GM12878 (cell line): ENCODE results near the gene SLC9A8. TPM values are rescaled to one million over a fixed set of nuclear protein-coding genes. Genes with fewer than 3 reads are reported as not detected.

Experiments used
- ATAC-seq: fragments of 200-7000 bp; cut with Tn5 transposase; 3 replicates; pipeline ENCODE4 v1.9.1; 2020; ENCODE audit warnings: mild to moderate bottlenecking, moderate library complexity
- BruUV-seq: library from RNA; stranded (reverse); fragments of 400-500 nt; replicated peaks from 2 replicates; lab custom pipeline; 2021; lab: Mats Ljungman, UMichigan
- CTCF ChIA-PET: fragments of 300-600 bp; sonication (Branson Sonifier 250); formaldehyde crosslinking; extraction: SDS; loops from one replicate; lab custom pipeline; 2021; ENCODE audit warnings: inconsistent platforms; lab: Yijun Ruan, JAX
- POLR2A ChIA-PET: fragments of 350-600 bp; formaldehyde crosslinking; extraction: SDS; loops from one replicate; lab custom pipeline; 2021; ENCODE audit warnings: inconsistent platforms; lab: Charles Lee
- RAD21 ChIA-PET: fragments of 300-600 bp; sonication (Branson Sonifier 250); formaldehyde crosslinking; loops from one replicate; lab custom pipeline; 2023; ENCODE audit warnings: antibody characterized with exemption; ENCODE audit not compliant: unreplicated experiment; lab: Charles Lee
- SMC1A ChIA-PET: fragments of 300-600 bp; sonication (Branson Sonifier 250); formaldehyde crosslinking; loops from one replicate; lab custom pipeline; 2023; ENCODE audit not compliant: unreplicated experiment, uncharacterized antibody; lab: Charles Lee
- DNase-seq: peaks from one replicate; pipeline ENCODE4 v3.0.0-alpha.2; 2011; ENCODE audit warnings: low read depth, low spot score
- FAIRE-seq: peaks from 3 replicates; lab custom pipeline; 2011; peaks lifted over from hg19 to GRCh38; lab: Jason Lieb, UNC
- H2AFZ ChIP-seq: 2 replicates; pipeline ENCODE4 v1.6.0; 2011; ENCODE audit warnings: low read depth, low read length, control low read depth; ENCODE audit not compliant: control insufficient read depth
- H3K27ac ChIP-seq: 2 replicates; pipeline ENCODE4 v1.5.1; 2011; ENCODE audit warnings: control low read depth; ENCODE audit not compliant: control insufficient read depth, insufficient read depth
- H3K27me3 ChIP-seq, 2 experiments: replicated peaks in 1 of 2; 2 replicates each; pipeline versions ENCODE4 v1.6.0 to v1.6.1; 2011; ENCODE audit warnings: low read length in 1 of 2; ENCODE audit not compliant: control insufficient read depth in 2 of 2, insufficient read depth in 2 of 2
- H3K36me3 ChIP-seq, 2 experiments: 2 replicates each; pipeline ENCODE4 v1.5.1; 2011; ENCODE audit warnings: low read length in 1 of 2; ENCODE audit not compliant: control insufficient read depth in 2 of 2, insufficient read depth in 2 of 2
- H3K4me1 ChIP-seq: 2 replicates; pipeline ENCODE4 v1.6.1; 2011; ENCODE audit warnings: mild to moderate bottlenecking, low read length, moderate library complexity, mixed read lengths; ENCODE audit not compliant: control insufficient read depth, insufficient read depth
- H3K4me2 ChIP-seq: 2 replicates; pipeline ENCODE4 v1.6.0; 2011; ENCODE audit warnings: control low read depth; ENCODE audit not compliant: control insufficient read depth, insufficient read depth
- H3K4me3 ChIP-seq: fragments of 200-600 bp; sonication (generic); 2 replicates; pipeline ENCODE4 v1.5.1; 2016
- H3K79me2 ChIP-seq: 2 replicates; pipeline ENCODE4 v1.6.0; 2011; ENCODE audit warnings: low read length; ENCODE audit not compliant: control insufficient read depth, insufficient read depth
- H3K9ac ChIP-seq: 2 replicates; pipeline ENCODE4 v1.8.0; 2011; ENCODE audit warnings: low read length, control low read depth, mixed read lengths; ENCODE audit not compliant: control insufficient read depth, insufficient read depth
- H3K9me3 ChIP-seq: replicated peaks from 3 replicates; pipeline ENCODE4 v1.5.1; 2011; ENCODE audit warnings: mild to moderate bottlenecking, low read length; ENCODE audit not compliant: control insufficient read depth, insufficient read depth
- H4K20me1 ChIP-seq: 2 replicates; pipeline ENCODE4 v1.6.0; 2011; ENCODE audit not compliant: control insufficient read depth, insufficient read depth
- CUX1 ChIP-seq: IDR thresholded peaks from 2 replicates; pipeline ENCODE4 v1.6.1; 2012; ENCODE audit warnings: improper control_type of control experiment, low read depth, low read length; ENCODE audit not compliant: insufficient replicate concordance
- E2F4 ChIP-seq: IDR thresholded peaks from 2 replicates; pipeline ENCODE4 v1.6.1; 2012; ENCODE audit warnings: low read depth, low read length, improper control_type of control experiment
- HDGF ChIP-seq: fragments of 450-650 bp; IDR thresholded peaks from 2 replicates; pipeline ENCODE4 v1.6.1; 2016; ENCODE audit warnings: antibody characterized with exemption
- IKZF1 ChIP-seq: fragments of 450-650 bp; conservative IDR thresholded peaks from 2 replicates; pipeline ENCODE4 v1.6.1; 2017; ENCODE audit warnings: antibody characterized with exemption, mild to moderate bottlenecking
- MEF2A ChIP-seq: IDR thresholded peaks from 2 replicates; pipeline ENCODE4 v1.6.1; 2011; ENCODE audit warnings: low read depth, mild to moderate bottlenecking, low read length, moderate library complexity; ENCODE audit not compliant: insufficient read depth
- PBX3 ChIP-seq: IDR thresholded peaks from 2 replicates; pipeline ENCODE4 v1.6.1; 2011; ENCODE audit warnings: mild to moderate bottlenecking, low read depth, low read length, moderate library complexity; ENCODE audit not compliant: insufficient replicate concordance
- POLR2AphosphoS5 ChIP-seq: IDR thresholded peaks from 2 replicates; pipeline ENCODE4 v1.6.1; 2011; ENCODE audit warnings: mild to moderate bottlenecking, low read length, inconsistent platforms
- RAD21 ChIP-seq: IDR thresholded peaks from 2 replicates; pipeline ENCODE4 v1.6.1; 2011; ENCODE audit warnings: mild to moderate bottlenecking, low read depth, low read length, moderate library complexity; ENCODE audit not compliant: insufficient read depth
- STAT3 ChIP-seq: IDR thresholded peaks from 2 replicates; pipeline ENCODE4 v1.6.1; 2011; ENCODE audit warnings: low read depth, low read length, improper control_type of control experiment
- WGBS: methylation state at CpG from one replicate; pipeline ENCODE4 v1.1.6; 2016; ENCODE audit warnings: low lambda C conversion rate; ENCODE audit not compliant: insufficient replicate concordance, insufficient coverage; ENCODE audit errors: missing lambda C conversion rate; 5-methylcytosine and 5-hydroxymethylcytosine counted together
- in situ Hi-C: fragments of 300-500 bp; cut with MboI; formaldehyde crosslinking; loops from 9 replicates; pipeline ENCODE4 v1.14.3; 2018; ENCODE audit warnings: mixed read lengths
- intact Hi-C: fragments of 100-400 bp; cut with micrococcal nuclease; formaldehyde crosslinking; loops from one replicate; pipeline ENCODE4 v1.14.2; 2022; ENCODE audit not compliant: unreplicated experiment
- polyA plus RNA-seq, 11 experiments: library from polyadenylated mRNA; depleted of rRNA in 4 of 11; unstranded in 6 of 11; stranded (reverse) in 5 of 11; fragments of >200 nt; fragmentation: Nextera tagmentation in 4 of 11; fragmentation: Illumina TruSeq in 1 of 11; extraction: Ambion mirVana in 4 of 11; extraction: Trizol in 1 of 11; gene quantifications; 1 replicate in 1 of 11; 2 replicates in 10 of 11; pipeline versions ENCODE4 v1.2.1 to v1.2.3, GENCODE V29; 2011 to 2016; ENCODE audit warnings: inconsistent platforms in 2 of 11, missing spikeins in 2 of 11, low read depth in 1 of 11
- total RNA-seq, 4 experiments: library from RNA; depleted of rRNA in 3 of 4; stranded (reverse); fragments of >200 nt in 3 of 4; fragmentation: Illumina TruSeq in 1 of 4; extraction: Trizol in 1 of 4; gene quantifications; 2 replicates each; pipeline versions ENCODE4 v1.2.1 to v1.2.3, GENCODE V29; 2013 to 2021
- TF ChIP-seq, protein P1 (sequence below): IDR thresholded peaks from 2 replicates; pipeline ENCODE4 v1.6.1; 2011; ENCODE audit warnings: low read depth, low read length, improper control_type of control experiment, borderline replicate concordance
- TF ChIP-seq, protein P2 (sequence below): IDR thresholded peaks from 2 replicates; pipeline ENCODE4 v1.6.1; 2012; ENCODE audit warnings: low read length, inconsistent platforms

SLC9A8 gene
- total and polyA plus RNA-seq, 10 of the 15 experiments (the other 5 are each of a cell fraction or from before 2014, with no cell fraction given) = 0.40 to 15.5 (median 6.5) TPM

- TF ChIP-seq E2F4 (no peak), IKZF1 (no peak), STAT3 (no peak)
- TF ChIP-seq, protein P1, sequence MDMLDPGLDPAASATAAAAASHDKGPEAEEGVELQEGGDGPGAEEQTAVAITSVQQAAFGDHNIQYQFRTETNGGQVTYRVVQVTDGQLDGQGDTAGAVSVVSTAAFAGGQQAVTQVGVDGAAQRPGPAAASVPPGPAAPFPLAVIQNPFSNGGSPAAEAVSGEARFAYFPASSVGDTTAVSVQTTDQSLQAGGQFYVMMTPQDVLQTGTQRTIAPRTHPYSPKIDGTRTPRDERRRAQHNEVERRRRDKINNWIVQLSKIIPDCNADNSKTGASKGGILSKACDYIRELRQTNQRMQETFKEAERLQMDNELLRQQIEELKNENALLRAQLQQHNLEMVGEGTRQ = no peak
These were observed 105.8 kb downstream of the SLC9A8 start (continued) for GRCh38 chr20:49918446-49918845.

- no peak for DNase-seq
- Histone ChIP-seq H3K9me3 (no peaks in the 10 kb centered on the region), H3K27ac (no peak overlapping the region), H3K4me2 (no peak overlapping the region), H3K9ac (no peak overlapping the region), H4K20me1 (no peaks in the 10 kb centered on the region), H3K36me3 (no peaks in the 10 kb centered on the region), H2AFZ (no peak overlapping the region), H3K4me3 (no peak overlapping the region), H3K4me1 (peaks cover 7% of the 10 kb centered on the region), H3K27me3 (no peaks in the 10 kb centered on the region), H3K79me2 (peaks cover 15% of the 10 kb centered on the region)
- no peak for ATAC-seq
- RAD21 ChIA-PET = no interaction called here
- intact Hi-C loops (no loop called here), in situ Hi-C loops (no loop called here)
- SMC1A ChIA-PET = no interaction called here
- no TSS peak for BruUV-seq
- no peak for FAIRE-seq
- WGBS = 72% methylated on average over 7 of the region's 7 CpGs
- POLR2A ChIA-PET = no interaction called here
- CTCF ChIA-PET = no interaction called here
- TF ChIP-seq, protein P2, sequence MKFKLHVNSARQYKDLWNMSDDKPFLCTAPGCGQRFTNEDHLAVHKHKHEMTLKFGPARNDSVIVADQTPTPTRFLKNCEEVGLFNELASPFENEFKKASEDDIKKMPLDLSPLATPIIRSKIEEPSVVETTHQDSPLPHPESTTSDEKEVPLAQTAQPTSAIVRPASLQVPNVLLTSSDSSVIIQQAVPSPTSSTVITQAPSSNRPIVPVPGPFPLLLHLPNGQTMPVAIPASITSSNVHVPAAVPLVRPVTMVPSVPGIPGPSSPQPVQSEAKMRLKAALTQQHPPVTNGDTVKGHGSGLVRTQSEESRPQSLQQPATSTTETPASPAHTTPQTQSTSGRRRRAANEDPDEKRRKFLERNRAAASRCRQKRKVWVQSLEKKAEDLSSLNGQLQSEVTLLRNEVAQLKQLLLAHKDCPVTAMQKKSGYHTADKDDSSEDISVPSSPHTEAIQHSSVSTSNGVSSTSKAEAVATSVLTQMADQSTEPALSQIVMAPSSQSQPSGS = no peak
- no peak for TF ChIP-seq POLR2AphosphoS5
- no peak for TF ChIP-seq PBX3
- TF ChIP-seq RAD21 = no peak
- no peak for TF ChIP-seq HDGF
- no peak for TF ChIP-seq CUX1
- TF ChIP-seq MEF2A = no peak
These were observed 106.4 kb downstream of the SLC9A8 start for GRCh38 chr20:49919009-49919408.
